K562 (cell line): ENCODE measurements around the gene ATL1. TPM values are rescaled to one million over a fixed set of nuclear protein-coding genes. Genes with fewer than 3 reads are reported as not detected.

Experiments
- ATAC-seq: fragments of 200-7000 bp; cut with Tn5 transposase; 3 replicates; pipeline ENCODE4 v1.9.1; 2020; ENCODE audit warnings: moderate library complexity
- BruUV-seq: library from RNA; stranded (reverse); fragments of 400-500 nt; replicated peaks from 2 replicates; lab custom pipeline; 2021; lab: Mats Ljungman, UMichigan
- CTCF ChIA-PET: fragments of 300-600 bp; formaldehyde crosslinking; extraction: SDS; loops from one replicate; lab custom pipeline; 2021; ENCODE audit warnings: low intra/inter-chr PET ratio; lab: Yijun Ruan, JAX
- POLR2A ChIA-PET: fragments of 300-600, 350-650 bp; sonication (Branson Sonifier 250); formaldehyde crosslinking; extraction: SDS; loops from one replicate; lab custom pipeline; 2021; ENCODE audit warnings: antibody characterized with exemption, inconsistent platforms; lab: Yijun Ruan, JAX
- DNase-seq, 4 experiments: peaks; one replicate each; pipeline versions ENCODE4 v3.0.0 to v3.0.0-alpha.2; 2011 to 2018; ENCODE audit warnings: low spot score in 3 of 4, mixed read lengths in 3 of 4; ENCODE audit errors: extremely low read depth in 1 of 4
- FAIRE-seq: peaks from 2 replicates; lab custom pipeline; 2011; peaks lifted over from hg19 to GRCh38; lab: Jason Lieb, UNC
- H2AFZ ChIP-seq: 2 replicates; pipeline ENCODE4 v1.6.0; 2011; ENCODE audit warnings: low read depth, low read length, control low read depth, inconsistent platforms
- H3K27ac ChIP-seq: fragments of 200-600 bp; 3 replicates; pipeline ENCODE4 v1.8.0; 2011; ENCODE audit warnings: low read depth, mild to moderate bottlenecking, control low read depth, inconsistent platforms, low read length, moderate library complexity, mixed read lengths; ENCODE audit errors: extremely low read depth
- H3K27me3 ChIP-seq, 2 experiments: fragments of 300-600 bp in 1 of 2; 2 replicates in 1 of 2; 3 replicates in 1 of 2; pipeline versions ENCODE4 v1.6.0 to v1.8.0; 2011; ENCODE audit warnings: inconsistent platforms in 2 of 2, low read length in 2 of 2, mild to moderate bottlenecking in 1 of 2, mixed read lengths in 1 of 2, moderate library complexity in 1 of 2; ENCODE audit not compliant: control insufficient read depth in 2 of 2, insufficient read depth in 2 of 2
- H3K36me3 ChIP-seq: fragments of 300-600 bp; 3 replicates; pipeline ENCODE4 v1.8.0; 2011; ENCODE audit warnings: mild to moderate bottlenecking, low read length, inconsistent platforms; ENCODE audit not compliant: control insufficient read depth, insufficient read depth
- H3K4me1 ChIP-seq, 2 experiments: fragments of 200-600 bp in 1 of 2; replicated peaks in 1 of 2; 2 replicates in 1 of 2; 3 replicates in 1 of 2; pipeline versions ENCODE4 v1.5.1 to v1.8.0; 2011; ENCODE audit warnings: inconsistent platforms in 2 of 2, low read length in 2 of 2, mild to moderate bottlenecking in 1 of 2, mixed read lengths in 1 of 2, moderate library complexity in 1 of 2; ENCODE audit not compliant: control insufficient read depth in 2 of 2, insufficient read depth in 2 of 2
- H3K4me2 ChIP-seq: 2 replicates; pipeline ENCODE4 v1.6.1; 2011; ENCODE audit warnings: low read length, control low read depth, inconsistent platforms, mixed read lengths; ENCODE audit not compliant: insufficient read depth
- H3K4me3 ChIP-seq: fragments of 200-600 bp; sonication (generic), shearing (Covaris generic); 2 replicates; pipeline ENCODE4 v1.5.1; 2016; ENCODE audit warnings: control low read depth, inconsistent platforms
- H3K79me2 ChIP-seq: fragments of 200-600 bp; 3 replicates; pipeline ENCODE4 v1.8.0; 2011; ENCODE audit warnings: low read length, inconsistent platforms; ENCODE audit not compliant: control insufficient read depth, insufficient read depth
- H3K9ac ChIP-seq, 2 experiments: 2 replicates each; pipeline versions ENCODE4 v1.6.0 to v1.6.1; 2011; ENCODE audit warnings: low read depth in 2 of 2, low read length in 2 of 2, control low read depth in 1 of 2, inconsistent platforms in 1 of 2, mild to moderate bottlenecking in 1 of 2, mixed read lengths in 1 of 2; ENCODE audit not compliant: insufficient read depth in 1 of 2
- H3K9me1 ChIP-seq: one replicate; pipeline ENCODE4 v1.6.0; 2011; ENCODE audit warnings: inconsistent platforms, mild to moderate bottlenecking, low read length, moderate library complexity; ENCODE audit not compliant: control insufficient read depth, insufficient read depth
- H3K9me3 ChIP-seq: replicated peaks from 2 replicates; pipeline ENCODE4 v1.5.1; 2011; ENCODE audit warnings: low read depth, low read length, inconsistent platforms; ENCODE audit not compliant: control insufficient read depth, insufficient read depth
- H4K20me1 ChIP-seq: replicated peaks from 2 replicates; pipeline ENCODE4 v1.6.1; 2011; ENCODE audit warnings: low read length, inconsistent platforms, mixed read lengths; ENCODE audit not compliant: control insufficient read depth, insufficient read depth
- CAMTA2 ChIP-seq: fragments of 250-450 bp; sonication (Bioruptor Pico); conservative IDR thresholded peaks from 2 replicates; pipeline ENCODE4 v1.5.1; 2022
- FUS ChIP-seq: fragments of 200-400 bp; formaldehyde crosslinking; optimal IDR thresholded peaks from 2 replicates; pipeline ENCODE3; 2017; ENCODE audit warnings: low read depth, low read length
- GATA2 ChIP-seq: sonication (generic); formaldehyde crosslinking; IDR thresholded peaks from 2 replicates; pipeline ENCODE4 v1.4.0; 2020; ENCODE audit warnings: mild to moderate bottlenecking, missing genetic modification reagents
- HSF4 ChIP-seq: fragments of 250-450 bp; sonication (Bioruptor Pico); IDR thresholded peaks from 2 replicates; pipeline ENCODE4 v2.1.2; 2022; ENCODE audit warnings: mild to moderate bottlenecking, moderate library complexity, borderline replicate concordance
- MAZ ChIP-seq, 2 experiments: fragments of 450-650 bp in 1 of 2; sonication (generic) in 1 of 2; formaldehyde crosslinking; IDR thresholded peaks in 1 of 2; conservative IDR thresholded peaks in 1 of 2; 2 replicates each; pipeline versions ENCODE4 v1.4.0 to v1.5.0; 2020; ENCODE audit warnings: mild to moderate bottlenecking in 1 of 2, missing genetic modification reagents in 1 of 2
- UBTF ChIP-seq, 2 experiments: IDR thresholded peaks; 2 replicates each; pipeline ENCODE4 v1.6.1; 2012; ENCODE audit warnings: improper control_type of control experiment in 2 of 2, low read depth in 2 of 2, low read length in 2 of 2, borderline replicate concordance in 1 of 2
- ZBTB49 ChIP-seq: sonication (generic); formaldehyde crosslinking; IDR thresholded peaks from 2 replicates; pipeline ENCODE4 v1.8.0; 2022; ENCODE audit warnings: missing genetic modification reagents, mild to moderate bottlenecking, borderline replicate concordance
- ZFX ChIP-seq: sonication (generic); formaldehyde crosslinking; IDR thresholded peaks from 2 replicates; pipeline ENCODE4 v1.8.0; 2022; ENCODE audit warnings: mild to moderate bottlenecking, missing genetic modification reagents, moderate library complexity
- WGBS: fragments of 100-300 bp; shearing (Covaris generic); methylation state at CpG from one replicate; pipeline ENCODE4 v1.1.6; 2016; ENCODE audit warnings: low coverage, mixed read lengths; ENCODE audit not compliant: insufficient coverage; ENCODE audit errors: missing lambda C conversion rate; 5-methylcytosine and 5-hydroxymethylcytosine counted together
- in situ Hi-C: fragments of 300-500 bp; cut with MboI; formaldehyde crosslinking; loops from 4 replicates; pipeline ENCODE4 v1.15.0; 2018; ENCODE audit warnings: inconsistent platforms, mixed read lengths
- intact Hi-C: fragments of 100-400 bp; cut with micrococcal nuclease; formaldehyde crosslinking; loops from 2 replicates; pipeline ENCODE4 v1.14.2; 2022
- polyA plus RNA-seq, 8 experiments: library from polyadenylated mRNA; depleted of rRNA in 4 of 8; stranded (reverse) in 5 of 8; unstranded in 3 of 8; fragments of >200 nt; fragmentation: Nextera tagmentation in 2 of 8; fragmentation: Illumina TruSeq in 1 of 8; extraction: Ambion mirVana in 2 of 8; extraction: Trizol in 1 of 8; gene quantifications; 2 replicates each; pipeline versions ENCODE4 v1.2.1 to v1.2.3, GENCODE V29; 2011 to 2014; ENCODE audit warnings: inconsistent platforms in 1 of 8, missing spikeins in 1 of 8
- total RNA-seq, 7 experiments: library from RNA; depleted of rRNA in 6 of 7; stranded (reverse); fragments of >200 nt in 6 of 7; fragmentation: Illumina TruSeq in 2 of 7; extraction: Trizol in 2 of 7; gene quantifications; 2 replicates each; pipeline versions ENCODE4 v1.2.1 to v1.2.3, GENCODE V29; 2011 to 2021; ENCODE audit warnings: low replicate concordance in 1 of 7
- TF ChIP-seq, protein P1 (sequence below): fragments of 250-450 bp; sonication (Bioruptor Pico); IDR thresholded peaks from 2 replicates; pipeline ENCODE4 v1.8.0; 2022; ENCODE audit warnings: moderate library complexity, mild to moderate bottlenecking, inconsistent platforms
- TF ChIP-seq, protein P2 (sequence below): sonication (generic); formaldehyde crosslinking; IDR thresholded peaks from 2 replicates; pipeline ENCODE4 v1.8.0; 2023; ENCODE audit warnings: mild to moderate bottlenecking, missing genetic modification reagents

ATL1 gene
- total and polyA plus RNA-seq, 9 of the 15 experiments (the other 6 are each of a cell fraction or from before 2014, with no cell fraction given), result 0.04 to 0.16 (median 0.07) TPM; not detected in 4

- ChIA-PET CTCF (interaction anchor here (1.8 to 2.3 kb wide), 2 partner anchors 211 to 214 kb away, joined by 13 to 18 read pairs; no protein-coding TSS in a partner anchor), POLR2A (interaction anchor here (0.6 to 1.4 kb wide), 3 partner anchors 9 to 211 kb away, joined by 3 to 4 read pairs (median 4); no protein-coding TSS in a partner anchor)
- FAIRE-seq (peak; percentile 23), ATAC-seq (peak; percentile 69), DNase-seq (peak in 2 of 4 experiments; percentile 37 to 43)
- peak overlapping the region; percentile 66 for H3K4me3 ChIP-seq
- WGBS, result 2% methylated on average over 17 of the region's 82 CpGs
- peaks cover 12 to 14% of the 10 kb centered on the region in 2 experiments; a peak in 4 of 5 replicates for H3K4me1 ChIP-seq
- H4K20me1 ChIP-seq, result 0 out of 2 replicates have a peak, but pooled peaks cover 7% of the 10 kb centered on the region
- intact Hi-C loops, result loop anchor here (1.0 to 10.0 kb wide), 5 partner anchors 135 to 667 kb away; partner anchors contain the start of genes CDKL1 and VCPKMT
- no TSS peak for BruUV-seq
- H3K79me2 ChIP-seq, result peaks cover 53% of the 10 kb centered on the region
- H3K27me3 ChIP-seq, result no peaks in the 10 kb centered on the region
- H3K36me3 ChIP-seq, result peaks cover 16% of the 10 kb centered on the region; the same call in 2 of the 3 replicates
- H3K9ac ChIP-seq, result peak overlapping the region; percentile 73 to 95
- H2AFZ ChIP-seq, result peak overlapping the region; percentile 74
- peak overlapping the region; percentile 77 for H3K4me2 ChIP-seq
- H3K27ac ChIP-seq, result peak overlapping the region; percentile 86
- no peaks in the 10 kb centered on the region for H3K9me3 ChIP-seq
- in situ Hi-C loops, result loop anchor here (25.0 kb wide), 1 partner anchor 670 kb away; the partner anchor contains the start of gene NEMF
- no peaks in the 10 kb centered on the region for H3K9me1 ChIP-seq
- TF ChIP-seq ZFX (CRISPR knock-in tag) (peak; percentile 93), ZBTB49 (CRISPR knock-in tag) (no peak), FUS (no peak), GATA2 (CRISPR knock-in tag) (no peak), UBTF (IDR thresholded peaks at IDR 0.05; ENCODE audit: borderline replicate concordance in 1 of 2, low read depth in 2 of 2, low read length in 2 of 2) (peak; percentile 49 to 60; a peak in 1 of 4 replicates), CAMTA2 (CRISPR knock-in tag) (no peak), HSF4 (CRISPR knock-in tag) (no peak), MAZ (CRISPR knock-in tag; conservative IDR thresholded peaks at IDR 0.05 in 1 of 2, IDR thresholded peaks at IDR 0.05 in 1 of 2) (peak in 1 of 2 experiments; percentile 2; a peak in 1 of 4 replicates)
- TF ChIP-seq, protein P1, sequence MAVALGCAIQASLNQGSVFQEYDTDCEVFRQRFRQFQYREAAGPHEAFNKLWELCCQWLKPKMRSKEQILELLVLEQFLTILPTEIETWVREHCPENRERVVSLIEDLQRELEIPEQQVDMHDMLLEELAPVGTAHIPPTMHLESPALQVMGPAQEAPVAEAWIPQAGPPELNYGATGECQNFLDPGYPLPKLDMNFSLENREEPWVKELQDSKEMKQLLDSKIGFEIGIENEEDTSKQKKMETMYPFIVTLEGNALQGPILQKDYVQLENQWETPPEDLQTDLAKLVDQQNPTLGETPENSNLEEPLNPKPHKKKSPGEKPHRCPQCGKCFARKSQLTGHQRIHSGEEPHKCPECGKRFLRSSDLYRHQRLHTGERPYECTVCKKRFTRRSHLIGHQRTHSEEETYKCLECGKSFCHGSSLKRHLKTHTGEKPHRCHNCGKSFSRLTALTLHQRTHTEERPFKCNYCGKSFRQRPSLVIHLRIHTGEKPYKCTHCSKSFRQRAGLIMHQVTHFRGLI (CRISPR knock-in tag), result no peak
- TF ChIP-seq, protein P2, sequence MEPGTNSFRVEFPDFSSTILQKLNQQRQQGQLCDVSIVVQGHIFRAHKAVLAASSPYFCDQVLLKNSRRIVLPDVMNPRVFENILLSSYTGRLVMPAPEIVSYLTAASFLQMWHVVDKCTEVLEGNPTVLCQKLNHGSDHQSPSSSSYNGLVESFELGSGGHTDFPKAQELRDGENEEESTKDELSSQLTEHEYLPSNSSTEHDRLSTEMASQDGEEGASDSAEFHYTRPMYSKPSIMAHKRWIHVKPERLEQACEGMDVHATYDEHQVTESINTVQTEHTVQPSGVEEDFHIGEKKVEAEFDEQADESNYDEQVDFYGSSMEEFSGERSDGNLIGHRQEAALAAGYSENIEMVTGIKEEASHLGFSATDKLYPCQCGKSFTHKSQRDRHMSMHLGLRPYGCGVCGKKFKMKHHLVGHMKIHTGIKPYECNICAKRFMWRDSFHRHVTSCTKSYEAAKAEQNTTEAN (CRISPR knock-in tag), result no peak
These were observed 28.1 kb upstream of the ATL1 start for GRCh38 chr14:50531595-50532501.
